Peyer's patch (tissue), 4 donors: Measurements from ENCODE around the gene SCAI.

ENCODE experiments used
- POLR2A ChIP-seq, 2 donors: fragments of 450-650 bp; IDR thresholded peaks; one replicate each; pipeline ENCODE4 v1.5.1; 2017; ENCODE audit warnings: antibody characterized with exemption in 2 of 2, mild to moderate bottlenecking in 2 of 2, moderate library complexity in 2 of 2
- TF ChIP-seq, protein P1 (sequence below), 6 experiments: fragments of 450-650 bp in 4 of 6; fragments of 200-600 bp in 2 of 6; sonication (generic) in 1 of 6; IDR thresholded peaks; one replicate each; pipeline ENCODE4 v1.5.1; 2017 to 2019; ENCODE audit warnings: antibody characterized with exemption in 6 of 6, mild to moderate bottlenecking in 3 of 6, moderate library complexity in 1 of 6

GRCh38 chr9:125153712-125154367, 10.5 kb upstream of the SCAI start:
- TF ChIP-seq, protein P1, sequence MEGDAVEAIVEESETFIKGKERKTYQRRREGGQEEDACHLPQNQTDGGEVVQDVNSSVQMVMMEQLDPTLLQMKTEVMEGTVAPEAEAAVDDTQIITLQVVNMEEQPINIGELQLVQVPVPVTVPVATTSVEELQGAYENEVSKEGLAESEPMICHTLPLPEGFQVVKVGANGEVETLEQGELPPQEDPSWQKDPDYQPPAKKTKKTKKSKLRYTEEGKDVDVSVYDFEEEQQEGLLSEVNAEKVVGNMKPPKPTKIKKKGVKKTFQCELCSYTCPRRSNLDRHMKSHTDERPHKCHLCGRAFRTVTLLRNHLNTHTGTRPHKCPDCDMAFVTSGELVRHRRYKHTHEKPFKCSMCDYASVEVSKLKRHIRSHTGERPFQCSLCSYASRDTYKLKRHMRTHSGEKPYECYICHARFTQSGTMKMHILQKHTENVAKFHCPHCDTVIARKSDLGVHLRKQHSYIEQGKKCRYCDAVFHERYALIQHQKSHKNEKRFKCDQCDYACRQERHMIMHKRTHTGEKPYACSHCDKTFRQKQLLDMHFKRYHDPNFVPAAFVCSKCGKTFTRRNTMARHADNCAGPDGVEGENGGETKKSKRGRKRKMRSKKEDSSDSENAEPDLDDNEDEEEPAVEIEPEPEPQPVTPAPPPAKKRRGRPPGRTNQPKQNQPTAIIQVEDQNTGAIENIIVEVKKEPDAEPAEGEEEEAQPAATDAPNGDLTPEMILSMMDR (IDR thresholded peaks at IDR 0.05) = no peak
- TF ChIP-seq POLR2A (IDR thresholded peaks at IDR 0.05) = no peak
